T-helper 1 cell treated with Interleukin-12 subunit alpha and Interleukin-12 subunit beta and Interleukin-4 antibody, amounts not matched to agents 30 μg/mL and 1 μg/mL, for 36 hours (primary cell): Measurements from ENCODE around the gene PSAPL1.

Experiments used
- H3K27ac Mint-ChIP-seq: one replicate; pipeline ENCODE4 v1.8.0; 2021; ENCODE audit warnings: mild to moderate bottlenecking, mixed read lengths
- H3K27me3 Mint-ChIP-seq: one replicate; pipeline ENCODE4 v1.8.0; 2021; ENCODE audit warnings: low read depth, mixed read lengths
- H3K36me3 Mint-ChIP-seq: one replicate; pipeline ENCODE4 v1.8.0; 2021; ENCODE audit warnings: low read depth, mixed read lengths
- H3K4me1 Mint-ChIP-seq: one replicate; pipeline ENCODE4 v1.8.0; 2021; ENCODE audit warnings: low read depth, mixed read lengths
- H3K4me3 Mint-ChIP-seq: one replicate; pipeline ENCODE4 v1.8.0; 2021; ENCODE audit warnings: mild to moderate bottlenecking, moderate library complexity, mixed read lengths
- H3K9me3 Mint-ChIP-seq: one replicate; pipeline ENCODE4 v1.8.0; 2021; ENCODE audit warnings: mixed read lengths

PSAPL1 gene

DNA sequence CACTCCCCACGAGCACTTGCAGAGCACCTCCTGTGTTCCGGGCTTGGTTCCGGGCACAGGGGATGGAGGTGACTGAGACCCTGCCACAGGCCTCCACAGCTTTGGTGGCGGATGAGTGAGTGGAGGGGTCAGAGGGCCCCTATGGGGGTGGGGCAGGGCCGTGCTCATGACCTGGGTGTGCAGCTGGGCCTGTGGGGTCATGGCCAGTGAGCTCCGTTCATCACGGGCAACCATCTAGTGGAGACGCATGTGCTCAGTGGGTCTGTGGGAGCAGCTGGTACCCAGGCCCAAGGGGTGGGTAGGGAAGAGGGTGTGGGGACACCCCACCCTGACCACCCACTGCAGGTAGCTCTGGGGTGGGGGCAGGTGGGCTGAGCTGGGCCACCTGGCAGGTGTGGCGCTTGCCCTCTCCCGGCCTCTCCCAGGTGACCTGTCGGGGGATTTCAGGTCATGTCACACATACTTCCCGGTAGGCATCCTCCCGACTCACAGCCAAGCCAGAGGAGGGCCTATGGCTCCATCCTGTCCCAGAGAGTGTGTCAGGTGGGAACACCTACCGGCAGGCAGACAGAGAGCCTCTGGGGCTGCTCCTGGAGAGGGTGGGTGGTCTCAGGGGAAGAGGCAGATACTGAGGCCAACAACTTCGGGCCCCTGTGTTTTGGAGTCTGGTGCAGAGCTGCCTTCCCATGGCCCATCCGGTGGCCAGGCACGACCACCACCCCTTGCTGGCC, 3.6 kb downstream of the PSAPL1 start:
- Mint-ChIP-seq H3K9me3 (no peaks in the 10 kb centered on the region), H3K4me1 (no peaks in the 10 kb centered on the region), H3K27ac (no peak overlapping the region), H3K36me3 (no peaks in the 10 kb centered on the region), H3K4me3 (no peak overlapping the region), H3K27me3 (no peaks in the 10 kb centered on the region)

GRCh38 chr4:7430368-7430964, 4.3 kb downstream of the PSAPL1 start:
- no peaks in the 10 kb centered on the region for H3K36me3 Mint-ChIP-seq
- no peak overlapping the region for H3K27ac Mint-ChIP-seq
- no peak overlapping the region for H3K4me3 Mint-ChIP-seq
- H3K27me3 Mint-ChIP-seq, result no peaks in the 10 kb centered on the region
- H3K4me1 Mint-ChIP-seq, result no peaks in the 10 kb centered on the region
- H3K9me3 Mint-ChIP-seq, result no peaks in the 10 kb centered on the region

GRCh38 chr4:7429601-7430078, 5.1 kb downstream of the PSAPL1 start:
- H3K4me3 Mint-ChIP-seq, result no peak overlapping the region
- H3K4me1 Mint-ChIP-seq, result no peaks in the 10 kb centered on the region
- no peak overlapping the region for H3K27ac Mint-ChIP-seq
- H3K27me3 Mint-ChIP-seq, result no peaks in the 10 kb centered on the region
- H3K36me3 Mint-ChIP-seq, result no peaks in the 10 kb centered on the region
- no peaks in the 10 kb centered on the region for H3K9me3 Mint-ChIP-seq

- Mint-ChIP-seq H3K27ac (no peak overlapping the region), H3K9me3 (no peaks in the 10 kb centered on the region), H3K27me3 (no peaks in the 10 kb centered on the region), H3K4me1 (no peaks in the 10 kb centered on the region), H3K4me3 (no peak overlapping the region), H3K36me3 (no peaks in the 10 kb centered on the region)
Observed at GRCh38 chr4:7429069-7429416, 5.7 kb downstream of the PSAPL1 start.

DNA sequence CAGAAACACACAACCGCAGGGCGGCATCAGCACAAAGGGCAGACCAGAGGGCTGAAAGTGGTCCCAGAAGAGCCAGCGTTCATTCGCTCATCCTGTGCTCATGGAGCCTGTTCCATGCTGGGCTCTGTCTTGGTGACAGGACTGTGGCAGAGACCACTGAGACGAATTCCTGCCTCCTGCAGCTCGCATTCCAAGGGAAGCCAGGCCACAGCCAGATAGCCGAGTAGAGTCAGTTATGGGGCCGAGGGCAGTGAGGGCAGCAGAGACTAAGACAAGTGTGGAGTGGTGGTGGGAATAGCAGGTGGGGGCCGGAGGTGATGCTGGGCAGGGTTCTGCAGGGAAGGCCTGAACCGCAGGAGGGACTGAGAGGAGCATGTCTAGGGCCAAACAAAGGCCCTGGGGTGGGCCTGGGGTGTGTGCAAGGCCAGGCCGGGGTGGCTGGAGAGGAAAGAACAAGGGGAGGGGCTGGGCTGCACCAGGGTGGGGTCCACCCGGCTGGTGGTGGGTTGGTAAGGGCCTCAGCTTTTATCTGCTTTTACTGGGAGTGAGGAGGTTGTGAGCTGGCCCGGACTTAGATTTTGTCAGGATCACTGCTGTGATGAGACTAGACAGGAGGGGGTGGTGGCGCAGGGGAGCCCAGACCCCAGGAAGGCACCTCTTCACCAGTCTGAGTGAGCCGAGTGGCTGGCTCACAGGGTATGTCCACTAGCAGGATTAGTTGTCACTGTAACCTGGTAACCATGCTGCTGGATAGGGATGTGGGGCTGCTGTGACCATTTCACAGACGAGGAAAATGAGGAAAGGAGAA, 6.3 kb downstream of the PSAPL1 start:
- H3K27ac Mint-ChIP-seq, result no peak overlapping the region
- H3K27me3 Mint-ChIP-seq, result no peaks in the 10 kb centered on the region
- no peaks in the 10 kb centered on the region for H3K36me3 Mint-ChIP-seq
- no peaks in the 10 kb centered on the region for H3K9me3 Mint-ChIP-seq
- H3K4me3 Mint-ChIP-seq, result no peak overlapping the region
- no peaks in the 10 kb centered on the region for H3K4me1 Mint-ChIP-seq

GRCh38 chr4:7427831-7428260, 6.9 kb downstream of the PSAPL1 start:
- no peaks in the 10 kb centered on the region for H3K9me3 Mint-ChIP-seq
- no peak overlapping the region for H3K4me3 Mint-ChIP-seq
- H3K27me3 Mint-ChIP-seq, result no peaks in the 10 kb centered on the region
- no peaks in the 10 kb centered on the region for H3K4me1 Mint-ChIP-seq
- H3K36me3 Mint-ChIP-seq, result no peaks in the 10 kb centered on the region
- H3K27ac Mint-ChIP-seq, result no peak overlapping the region

DNA sequence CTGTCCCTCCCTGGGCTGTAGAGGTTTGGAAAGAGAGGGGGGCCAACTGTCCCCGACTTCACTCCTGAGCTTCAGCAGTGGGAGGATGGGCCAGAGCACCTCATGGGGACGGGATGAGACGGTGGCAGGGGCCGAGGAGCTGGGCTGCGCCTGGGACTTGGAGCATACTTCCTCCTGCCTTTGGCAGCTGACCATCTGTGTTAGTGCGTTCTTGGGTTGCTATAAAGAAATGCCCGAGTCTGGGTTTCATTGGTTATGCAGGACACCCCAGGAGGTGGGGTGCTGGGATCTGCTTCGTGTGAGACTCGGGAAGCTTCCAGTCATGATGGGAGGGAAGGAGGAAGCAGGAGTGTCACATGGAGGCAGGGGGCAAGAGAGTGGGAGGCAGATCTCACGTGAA, 7.4 kb downstream of the PSAPL1 start:
- Mint-ChIP-seq H3K27ac (no peak overlapping the region), H3K4me1 (no peaks in the 10 kb centered on the region), H3K36me3 (no peaks in the 10 kb centered on the region), H3K4me3 (no peak overlapping the region), H3K27me3 (no peaks in the 10 kb centered on the region), H3K9me3 (no peaks in the 10 kb centered on the region)

- H3K27ac Mint-ChIP-seq, result no peak overlapping the region
- H3K4me1 Mint-ChIP-seq, result no peaks in the 10 kb centered on the region
- H3K4me3 Mint-ChIP-seq, result no peak overlapping the region
- H3K9me3 Mint-ChIP-seq, result no peaks in the 10 kb centered on the region
- no peaks in the 10 kb centered on the region for H3K27me3 Mint-ChIP-seq
- H3K36me3 Mint-ChIP-seq, result no peaks in the 10 kb centered on the region
Observed at GRCh38 chr4:7426525-7427171, 8.1 kb downstream of the PSAPL1 start.

- Mint-ChIP-seq H3K27me3 (no peaks in the 10 kb centered on the region), H3K36me3 (no peaks in the 10 kb centered on the region)
Observed at GRCh38 chr4:7425591-7426468, 8.9 kb downstream of the PSAPL1 start.

GRCh38 chr4:7425124-7425523, 9.6 kb downstream of the PSAPL1 start:
- Mint-ChIP-seq H3K36me3 (no peaks in the 10 kb centered on the region), H3K27ac (no peak overlapping the region), H3K4me1 (no peaks in the 10 kb centered on the region), H3K9me3 (no peaks in the 10 kb centered on the region), H3K4me3 (no peak overlapping the region), H3K27me3 (no peaks in the 10 kb centered on the region)

More at GRCh38 chr4:7425591-7426468, 8.9 kb downstream of the PSAPL1 start:
- Mint-ChIP-seq H3K4me3 (no peak overlapping the region), H3K27ac (no peak overlapping the region), H3K4me1 (no peaks in the 10 kb centered on the region), H3K9me3 (no peaks in the 10 kb centered on the region)

DNA sequence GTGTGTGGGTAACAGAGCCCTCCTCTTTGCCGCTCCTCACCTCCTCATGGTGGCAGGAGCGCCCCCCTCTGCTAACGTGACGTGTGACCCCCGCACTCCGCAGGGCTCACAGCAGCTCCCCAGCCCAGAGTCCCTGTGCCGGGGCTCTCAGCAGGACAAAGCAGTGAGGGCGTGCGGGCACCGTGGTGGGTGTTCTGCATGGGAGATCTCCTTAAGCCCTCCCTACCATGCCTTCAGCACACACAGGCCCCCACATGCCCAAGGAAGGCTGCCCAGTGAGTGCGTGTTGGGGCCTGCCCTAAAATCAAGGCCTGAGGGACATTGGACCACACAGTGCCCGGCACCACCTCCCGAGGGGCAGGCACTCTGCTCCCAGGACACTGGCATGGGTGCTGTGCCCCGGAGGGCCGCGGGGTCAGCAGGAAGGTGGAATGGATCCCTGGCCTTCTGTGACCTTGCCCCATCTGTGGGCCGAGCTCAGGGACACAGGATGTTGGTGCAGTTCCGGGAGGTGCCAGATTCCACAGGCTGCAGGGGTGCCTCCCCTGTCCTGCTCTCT, 10.1 kb downstream of the PSAPL1 start:
- no peak overlapping the region for H3K4me3 Mint-ChIP-seq
- H3K27ac Mint-ChIP-seq, result no peak overlapping the region
- H3K9me3 Mint-ChIP-seq, result no peaks in the 10 kb centered on the region
- H3K36me3 Mint-ChIP-seq, result no peaks in the 10 kb centered on the region
- H3K4me1 Mint-ChIP-seq, result no peaks in the 10 kb centered on the region
- no peaks in the 10 kb centered on the region for H3K27me3 Mint-ChIP-seq

- no peaks in the 10 kb centered on the region for H3K9me3 Mint-ChIP-seq
- H3K36me3 Mint-ChIP-seq, result no peaks in the 10 kb centered on the region
- H3K27ac Mint-ChIP-seq, result no peak overlapping the region
- no peaks in the 10 kb centered on the region for H3K27me3 Mint-ChIP-seq
- no peaks in the 10 kb centered on the region for H3K4me1 Mint-ChIP-seq
- H3K4me3 Mint-ChIP-seq, result no peak overlapping the region
Observed at GRCh38 chr4:7423801-7424552, 10.8 kb downstream of the PSAPL1 start.

GRCh38 chr4:7423391-7423790, 11.3 kb downstream of the PSAPL1 start:
- Mint-ChIP-seq H3K36me3 (no peaks in the 10 kb centered on the region), H3K27me3 (no peaks in the 10 kb centered on the region), H3K27ac (no peak overlapping the region), H3K4me3 (no peak overlapping the region), H3K9me3 (peaks cover 4% of the 10 kb centered on the region), H3K4me1 (no peaks in the 10 kb centered on the region)
